GM23248 (cell line): ENCODE results near the gene SGPP2. TPM values are rescaled to one million over a fixed set of nuclear protein-coding genes. Genes with fewer than 3 reads are reported as not detected.

Source experiments
- DNase-seq: peaks from one replicate; pipeline ENCODE4 v3.0.0-alpha.2; 2015
- H2AFZ ChIP-seq: fragments of 200-600 bp; sonication (generic); 2 replicates; pipeline ENCODE4 v1.6.1; 2016; ENCODE audit warnings: antibody characterized with exemption
- H3F3A ChIP-seq: fragments of 200-600 bp; sonication (generic); 2 replicates; pipeline ENCODE4 v1.6.1; 2016; ENCODE audit warnings: mild to moderate bottlenecking, antibody characterized with exemption, mixed run types; ENCODE audit not compliant: insufficient read depth
- H3K27ac ChIP-seq: fragments of 200-600 bp; sonication (generic); 2 replicates; pipeline ENCODE4 v1.5.1; 2016; ENCODE audit warnings: mild to moderate bottlenecking
- H3K27me3 ChIP-seq: fragments of 200-600 bp; sonication (generic); replicated peaks from 2 replicates; pipeline ENCODE4 v1.6.1; 2016; ENCODE audit warnings: mild to moderate bottlenecking; ENCODE audit not compliant: insufficient read depth
- H3K36me3 ChIP-seq: fragments of 200-600 bp; sonication (generic); 2 replicates; pipeline ENCODE4 v1.6.1; 2016; ENCODE audit warnings: low read depth, mild to moderate bottlenecking
- H3K4me1 ChIP-seq: fragments of 200-600 bp; sonication (generic); 2 replicates; pipeline ENCODE4 v1.6.1; 2016; ENCODE audit warnings: mild to moderate bottlenecking; ENCODE audit not compliant: insufficient read depth
- H3K4me2 ChIP-seq: fragments of 200-600 bp; sonication (generic); one replicate; pipeline ENCODE4 v1.6.1; 2016; ENCODE audit warnings: mild to moderate bottlenecking; ENCODE audit not compliant: unreplicated experiment
- H3K4me3 ChIP-seq: fragments of 200-600 bp; sonication (generic); 2 replicates; pipeline ENCODE4 v1.5.1; 2016; ENCODE audit warnings: mild to moderate bottlenecking
- H3K79me2 ChIP-seq: fragments of 200-600 bp; sonication (generic); 2 replicates; pipeline ENCODE4 v1.6.1; 2016; ENCODE audit warnings: mild to moderate bottlenecking; ENCODE audit not compliant: insufficient read depth
- H3K9ac ChIP-seq: fragments of 200-600 bp; sonication (generic); 2 replicates; pipeline ENCODE4 v1.6.1; 2016; ENCODE audit warnings: mild to moderate bottlenecking
- H3K9me2 ChIP-seq: fragments of 200-600 bp; sonication (generic); 2 replicates; pipeline ENCODE4 v1.6.1; 2016; ENCODE audit warnings: mixed run types, mild to moderate bottlenecking, moderate library complexity; ENCODE audit not compliant: insufficient read depth
- H3K9me3 ChIP-seq: fragments of 200-600 bp; sonication (generic); one replicate; pipeline ENCODE4 v1.6.1; 2017; ENCODE audit warnings: low read depth
- H4K20me1 ChIP-seq: fragments of 200-600 bp; sonication (generic); 2 replicates; pipeline ENCODE4 v1.6.0; 2016; ENCODE audit not compliant: insufficient read depth
- EZH2 ChIP-seq: fragments of 200-600 bp; sonication (generic); IDR thresholded peaks from 2 replicates; pipeline ENCODE4 v1.6.1; 2018; ENCODE audit warnings: antibody characterized with exemption, mild to moderate bottlenecking; ENCODE audit not compliant: insufficient read depth, poor library complexity, severe bottlenecking
- EZH2phosphoT487 ChIP-seq: fragments of 200-600 bp; sonication (generic); IDR thresholded peaks from 2 replicates; pipeline ENCODE4 v1.6.1; 2018; ENCODE audit warnings: antibody characterized with exemption, moderate library complexity, mild to moderate bottlenecking, low read depth; ENCODE audit not compliant: insufficient read depth
- WGBS, 2 experiments: methylation state at CpG; one replicate each; pipeline ENCODE4 v1.1.6; 2015 to 2017; ENCODE audit warnings: low lambda C conversion rate in 2 of 2, low coverage in 1 of 2; ENCODE audit errors: missing lambda C conversion rate in 2 of 2; 5-methylcytosine and 5-hydroxymethylcytosine counted together
- in situ Hi-C: fragments of 300-500 bp; cut with MboI; formaldehyde crosslinking; loops from 2 replicates; pipeline ENCODE4 v1.15.0; 2020
- polyA plus RNA-seq: library from polyadenylated mRNA; unstranded; fragments of >200 nt; fragmentation: Nextera tagmentation; extraction: Ambion mirVana; gene quantifications from 2 replicates; pipeline ENCODE4 v1.2.1, GENCODE V29; 2016
- total RNA-seq: library from RNA; depleted of rRNA; stranded (reverse); fragments of >200 nt; shearing (Covaris generic); gene quantifications from 2 replicates; pipeline ENCODE4 v1.2.3, GENCODE V29; 2014

SGPP2 gene
- total and polyA plus RNA-seq, 2 experiments from 2014 or later: not detected

- no peak overlapping the region for H2AFZ ChIP-seq
- peaks cover 2% of the 10 kb centered on the region for H3K9me3 ChIP-seq
- H3K4me1 ChIP-seq: no peaks in the 10 kb centered on the region
- no peak overlapping the region for H3K9ac ChIP-seq
- no peak overlapping the region for H3K27ac ChIP-seq
- no peak overlapping the region for H3K4me3 ChIP-seq
- DNase-seq: no peak
- in situ Hi-C loops: no loop called here
- 19 to 28% methylated on average over 6 of the region's 6 CpGs for WGBS, 2 experiments
- H3K36me3 ChIP-seq: no peaks in the 10 kb centered on the region
- H4K20me1 ChIP-seq: no peaks in the 10 kb centered on the region
- H3K9me2 ChIP-seq: no peaks in the 10 kb centered on the region
- no peak for TF ChIP-seq EZH2phosphoT487
- TF ChIP-seq EZH2: no peak
- H3F3A ChIP-seq: no peaks in the 10 kb centered on the region
- H3K4me2 ChIP-seq: no peak overlapping the region
- no peaks in the 10 kb centered on the region for H3K27me3 ChIP-seq
- H3K79me2 ChIP-seq: no peaks in the 10 kb centered on the region
Observed at GRCh38 chr2:222391743-222392285, 32.5 kb upstream of the SGPP2 start.

- no peaks in the 10 kb centered on the region for H4K20me1 ChIP-seq
- no peaks in the 10 kb centered on the region for H3K9me2 ChIP-seq
- in situ Hi-C loops: no loop called here
- no peaks in the 10 kb centered on the region for H3K36me3 ChIP-seq
- no peak overlapping the region for H3K4me2 ChIP-seq
- no peak for DNase-seq
- TF ChIP-seq EZH2phosphoT487 (no peak), EZH2 (no peak)
- no peaks in the 10 kb centered on the region for H3K79me2 ChIP-seq
- 10 to 12% methylated on average over 4 of the region's 4 CpGs for WGBS, 2 experiments
- H3K9me3 ChIP-seq: peaks cover 2% of the 10 kb centered on the region
- H3K9ac ChIP-seq: no peak overlapping the region
- H3K4me3 ChIP-seq: no peak overlapping the region
- H3K4me1 ChIP-seq: no peaks in the 10 kb centered on the region
- no peaks in the 10 kb centered on the region for H3K27me3 ChIP-seq
- no peaks in the 10 kb centered on the region for H3F3A ChIP-seq
- no peak overlapping the region for H2AFZ ChIP-seq
- H3K27ac ChIP-seq: no peak overlapping the region
Observed at GRCh38 chr2:222393733-222394267, 30.5 kb upstream of the SGPP2 start.

GRCh38 chr2:222398446-222398885 lies 25.9 kb upstream of the SGPP2 start:
- Histone ChIP-seq H3K36me3 (no peaks in the 10 kb centered on the region), H3K9me2 (no peaks in the 10 kb centered on the region), H3K27me3 (no peaks in the 10 kb centered on the region), H3K9ac (no peak overlapping the region), H3K79me2 (no peaks in the 10 kb centered on the region), H3K9me3 (peaks cover 2% of the 10 kb centered on the region), H4K20me1 (no peaks in the 10 kb centered on the region), H3K4me3 (no peak overlapping the region), H3F3A (no peaks in the 10 kb centered on the region), H3K27ac (no peak overlapping the region), H3K4me1 (no peaks in the 10 kb centered on the region), H3K4me2 (no peak overlapping the region), H2AFZ (no peak overlapping the region)
- in situ Hi-C loops: no loop called here
- DNase-seq: no peak
- 38 to 50% methylated on average over 1 of the region's 1 CpG for WGBS, 2 experiments
- TF ChIP-seq EZH2 (no peak), EZH2phosphoT487 (no peak)

GRCh38 chr2:222399038-222399783 lies 25.1 kb upstream of the SGPP2 start:
- Histone ChIP-seq H3K9me3 (peaks cover 2% of the 10 kb centered on the region), H3F3A (no peaks in the 10 kb centered on the region), H3K36me3 (no peaks in the 10 kb centered on the region), H3K9me2 (no peaks in the 10 kb centered on the region), H2AFZ (no peak overlapping the region), H3K9ac (no peak overlapping the region), H3K4me1 (no peaks in the 10 kb centered on the region), H4K20me1 (no peaks in the 10 kb centered on the region), H3K4me2 (no peak overlapping the region), H3K4me3 (no peak overlapping the region), H3K27ac (no peak overlapping the region), H3K27me3 (no peaks in the 10 kb centered on the region), H3K79me2 (no peaks in the 10 kb centered on the region)
- in situ Hi-C loops: no loop called here
- WGBS, 2 experiments: 20 to 23% methylated on average over 5 of the region's 5 CpGs
- DNase-seq: no peak
- TF ChIP-seq EZH2 (no peak), EZH2phosphoT487 (no peak)
